Mesodermal cell (in vitro differentiated cells): Measurements from ENCODE around the gene TPRN.

ENCODE experiments used
- H3K27ac ChIP-seq: 2 replicates; pipeline ENCODE4 v1.7.0; 2013; ENCODE audit warnings: mild to moderate bottlenecking, low read depth, low read length, moderate library complexity; ENCODE audit not compliant: severe bottlenecking
- H3K36me3 ChIP-seq: 2 replicates; pipeline ENCODE4 v1.7.1; 2013; ENCODE audit warnings: mild to moderate bottlenecking, low read length, moderate library complexity; ENCODE audit not compliant: control insufficient read depth, insufficient read depth
- H3K4me1 ChIP-seq: one replicate; pipeline ENCODE4 v1.7.1; 2013; ENCODE audit warnings: mild to moderate bottlenecking, low read length; ENCODE audit not compliant: insufficient read depth, control insufficient read depth, poor library complexity, severe bottlenecking
- H3K4me3 ChIP-seq: 2 replicates; pipeline ENCODE4 v1.7.0; 2013; ENCODE audit warnings: low read length, control low read depth, mild to moderate bottlenecking; ENCODE audit not compliant: insufficient read depth, poor library complexity, severe bottlenecking; ENCODE audit errors: extremely low read depth
- H3K9me3 ChIP-seq: 2 replicates; pipeline ENCODE4 v1.7.1; 2013; ENCODE audit warnings: mild to moderate bottlenecking, low read length, moderate library complexity; ENCODE audit not compliant: control insufficient read depth
- WGBS, 2 experiments: methylation state at CpG; one replicate each; pipeline ENCODE4 v1.1.5; 2013; ENCODE audit warnings: missing lambda C conversion rate in 2 of 2; ENCODE audit not compliant: insufficient coverage in 2 of 2; 5-methylcytosine and 5-hydroxymethylcytosine counted together

TPRN gene

DNA sequence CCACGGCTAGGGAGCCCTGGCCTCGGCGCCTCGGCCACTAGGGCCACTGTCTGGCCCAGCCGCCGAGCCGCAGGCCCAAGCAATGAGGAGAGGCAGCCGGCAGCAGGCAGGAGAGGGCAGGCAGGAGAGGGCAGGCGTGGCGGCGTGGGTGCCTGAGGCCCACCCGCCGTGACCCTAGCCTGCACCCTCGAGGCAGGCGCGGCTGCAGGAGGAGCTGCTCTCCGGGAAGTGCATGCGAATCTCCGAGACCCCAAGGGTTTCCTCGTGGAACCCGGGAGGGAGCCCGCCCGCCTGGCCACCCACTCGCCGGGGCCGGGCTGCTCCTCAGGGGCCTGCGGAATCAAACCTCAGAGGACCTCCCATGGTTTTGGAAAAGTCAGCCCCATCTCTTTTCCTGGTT, 52.3 kb downstream of the TPRN start:
- Histone ChIP-seq H3K36me3 (no peaks in the 10 kb centered on the region), H3K4me3 (no peak overlapping the region), H3K4me1 (no peaks in the 10 kb centered on the region), H3K27ac (no peak overlapping the region), H3K9me3 (no peaks in the 10 kb centered on the region)
- WGBS, 2 experiments: 82 to 83% methylated on average over 27 of the region's 27 CpGs

DNA sequence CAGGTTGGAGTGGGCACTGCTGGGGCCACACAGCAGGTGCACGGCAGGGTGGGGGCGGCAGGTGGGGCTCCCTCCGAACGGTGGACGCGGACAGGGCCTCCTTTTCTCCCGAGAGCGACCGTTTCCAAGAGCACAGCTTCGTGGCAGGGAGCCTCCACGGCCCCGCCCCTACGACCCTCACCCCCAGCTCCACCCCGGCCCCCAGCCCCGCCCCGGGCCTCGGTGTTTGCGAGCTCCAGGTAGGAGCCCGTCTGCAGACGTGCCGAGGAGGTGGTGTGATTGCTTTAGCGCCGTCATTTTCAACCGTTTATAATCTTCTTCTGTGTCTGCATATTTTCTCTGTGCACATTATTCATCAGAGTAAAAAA, 52.8 kb downstream of the TPRN start:
- H3K36me3 ChIP-seq: no peaks in the 10 kb centered on the region
- 49 to 52% methylated on average over 8 to 18 of the region's 24 CpGs for WGBS, 2 experiments
- H3K27ac ChIP-seq: no peak overlapping the region
- no peaks in the 10 kb centered on the region for H3K4me1 ChIP-seq
- no peak overlapping the region for H3K4me3 ChIP-seq
- H3K9me3 ChIP-seq: no peaks in the 10 kb centered on the region

DNA sequence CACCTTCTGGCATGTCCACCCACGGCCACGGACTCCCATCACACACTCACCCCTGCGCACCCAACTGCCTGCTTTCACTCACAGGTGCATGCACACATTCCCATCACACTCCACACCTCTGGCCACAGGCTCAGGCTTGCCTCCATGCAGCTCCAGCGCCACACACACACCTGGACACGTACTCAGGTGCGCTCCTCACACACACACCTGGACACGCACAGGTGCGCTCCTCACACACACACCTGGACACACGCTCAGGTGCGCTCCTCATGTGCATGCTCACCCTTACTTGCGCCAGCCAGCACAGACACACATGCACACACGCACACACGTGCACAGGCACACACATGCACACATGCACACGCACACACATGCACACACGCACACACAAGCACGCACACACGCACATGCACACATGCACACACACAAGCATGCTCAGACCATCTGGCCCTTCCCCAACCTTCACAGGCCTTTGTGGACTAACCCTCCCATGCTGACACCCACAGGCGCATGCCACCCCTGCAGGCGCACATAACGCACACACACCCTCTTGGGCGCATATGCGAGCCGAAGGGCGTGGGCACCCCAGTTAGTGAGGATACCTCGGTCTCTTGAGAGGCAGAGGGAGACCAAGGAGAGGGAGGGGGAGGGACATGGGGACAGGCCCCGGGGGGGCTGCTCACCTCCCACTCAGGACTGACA, 53.3 kb downstream of the TPRN start:
- Histone ChIP-seq H3K4me3 (no peak overlapping the region), H3K4me1 (no peaks in the 10 kb centered on the region), H3K9me3 (no peaks in the 10 kb centered on the region), H3K27ac (no peak overlapping the region), H3K36me3 (no peaks in the 10 kb centered on the region)
- WGBS, 2 experiments: 84 to 87% methylated on average over 16 to 19 of the region's 26 CpGs

DNA sequence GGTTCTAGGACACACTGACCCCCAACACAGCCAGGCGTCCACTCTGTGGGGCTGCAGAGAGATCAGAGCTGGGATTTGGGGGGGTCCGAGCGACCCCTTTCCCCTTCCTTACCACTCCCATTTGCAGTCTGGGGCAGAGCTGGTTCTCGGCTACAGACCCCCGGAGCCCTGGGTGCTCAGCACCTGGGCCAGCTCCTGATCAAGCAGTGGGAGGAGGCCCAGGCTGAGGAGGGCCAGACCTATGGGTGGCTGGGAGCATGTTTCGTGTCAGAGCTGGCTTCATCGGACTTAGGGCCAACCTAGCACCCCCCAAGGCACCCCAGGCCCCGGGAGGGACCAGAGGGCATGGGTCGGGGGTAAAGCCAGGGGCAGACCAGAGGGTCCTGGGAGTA, 54.0 kb downstream of the TPRN start:
- WGBS, 2 experiments: 83 to 100% methylated on average over 1 to 2 of the region's 9 CpGs
- Histone ChIP-seq H3K4me1 (no peaks in the 10 kb centered on the region), H3K9me3 (no peaks in the 10 kb centered on the region), H3K27ac (no peak overlapping the region), H3K4me3 (no peak overlapping the region), H3K36me3 (no peaks in the 10 kb centered on the region)

DNA sequence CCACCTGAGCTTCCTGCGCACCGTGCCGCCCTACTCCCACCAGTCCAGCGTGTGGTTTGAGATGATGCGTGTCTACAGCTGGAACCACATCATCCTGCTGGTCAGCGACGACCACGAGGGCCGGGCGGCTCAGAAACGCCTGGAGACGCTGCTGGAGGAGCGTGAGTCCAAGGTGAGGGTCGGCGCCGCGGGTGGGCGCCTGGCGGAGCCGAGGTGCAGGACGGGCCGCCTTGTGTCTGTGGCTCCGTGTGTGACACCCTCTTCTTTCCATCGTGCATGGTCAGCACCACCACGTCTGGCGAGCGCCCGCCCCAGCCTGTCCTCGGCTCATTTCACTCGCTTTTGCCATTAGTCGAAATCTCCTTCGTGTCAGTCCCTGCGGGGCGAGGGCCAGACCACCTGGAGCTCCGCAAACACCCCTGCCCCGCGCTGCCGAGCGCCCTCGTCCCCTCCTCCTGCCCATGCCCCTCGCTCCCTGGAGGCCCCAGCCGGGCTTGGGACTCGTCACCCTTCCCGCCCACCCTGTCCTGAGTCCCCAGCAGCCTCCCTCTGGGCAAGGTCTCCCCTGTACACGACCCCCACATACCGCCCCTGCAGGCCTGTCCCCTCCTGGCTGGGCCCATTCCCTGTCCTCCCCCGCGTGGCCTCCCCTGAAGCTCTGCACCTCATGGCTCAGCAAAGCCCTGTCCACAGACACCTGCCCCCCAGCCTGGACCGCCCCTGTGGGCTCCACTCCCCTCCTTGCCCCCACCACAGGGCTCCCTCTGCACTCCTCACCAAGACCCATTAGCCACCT, 54.6 kb downstream of the TPRN start:
- no peak overlapping the region for H3K4me3 ChIP-seq
- no peaks in the 10 kb centered on the region for H3K9me3 ChIP-seq
- H3K27ac ChIP-seq: no peak overlapping the region
- WGBS, 2 experiments: 51% methylated on average over 39 to 48 of the region's 49 CpGs
- H3K4me1 ChIP-seq: no peaks in the 10 kb centered on the region
- H3K36me3 ChIP-seq: no peaks in the 10 kb centered on the region

DNA sequence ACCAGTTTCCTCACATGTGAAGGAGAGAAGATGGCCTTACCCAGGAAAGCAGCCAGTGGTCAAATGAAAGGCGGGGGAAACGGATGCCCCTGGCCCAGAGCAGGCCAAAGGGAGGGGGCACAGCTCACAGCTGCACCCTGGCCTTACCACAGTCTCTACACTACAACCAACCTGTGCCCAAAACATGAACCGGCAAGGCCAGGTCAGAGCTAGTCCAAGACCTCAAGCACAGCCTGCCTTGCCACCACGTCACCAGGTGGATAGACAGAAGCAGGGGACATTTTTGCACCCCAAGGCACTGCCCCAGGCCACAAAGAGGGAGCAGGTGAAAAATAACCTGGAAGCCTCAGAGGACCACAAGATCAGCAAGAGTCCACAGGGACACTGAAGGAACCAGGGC, 57.1 kb downstream of the TPRN start:
- H3K36me3 ChIP-seq: no peaks in the 10 kb centered on the region
- 56 to 88% methylated on average over 1 to 2 of the region's 4 CpGs for WGBS, 2 experiments
- peaks cover 4% of the 10 kb centered on the region for H3K4me1 ChIP-seq
- no peaks in the 10 kb centered on the region for H3K9me3 ChIP-seq
- no peak overlapping the region for H3K27ac ChIP-seq
- H3K4me3 ChIP-seq: no peak overlapping the region

DNA sequence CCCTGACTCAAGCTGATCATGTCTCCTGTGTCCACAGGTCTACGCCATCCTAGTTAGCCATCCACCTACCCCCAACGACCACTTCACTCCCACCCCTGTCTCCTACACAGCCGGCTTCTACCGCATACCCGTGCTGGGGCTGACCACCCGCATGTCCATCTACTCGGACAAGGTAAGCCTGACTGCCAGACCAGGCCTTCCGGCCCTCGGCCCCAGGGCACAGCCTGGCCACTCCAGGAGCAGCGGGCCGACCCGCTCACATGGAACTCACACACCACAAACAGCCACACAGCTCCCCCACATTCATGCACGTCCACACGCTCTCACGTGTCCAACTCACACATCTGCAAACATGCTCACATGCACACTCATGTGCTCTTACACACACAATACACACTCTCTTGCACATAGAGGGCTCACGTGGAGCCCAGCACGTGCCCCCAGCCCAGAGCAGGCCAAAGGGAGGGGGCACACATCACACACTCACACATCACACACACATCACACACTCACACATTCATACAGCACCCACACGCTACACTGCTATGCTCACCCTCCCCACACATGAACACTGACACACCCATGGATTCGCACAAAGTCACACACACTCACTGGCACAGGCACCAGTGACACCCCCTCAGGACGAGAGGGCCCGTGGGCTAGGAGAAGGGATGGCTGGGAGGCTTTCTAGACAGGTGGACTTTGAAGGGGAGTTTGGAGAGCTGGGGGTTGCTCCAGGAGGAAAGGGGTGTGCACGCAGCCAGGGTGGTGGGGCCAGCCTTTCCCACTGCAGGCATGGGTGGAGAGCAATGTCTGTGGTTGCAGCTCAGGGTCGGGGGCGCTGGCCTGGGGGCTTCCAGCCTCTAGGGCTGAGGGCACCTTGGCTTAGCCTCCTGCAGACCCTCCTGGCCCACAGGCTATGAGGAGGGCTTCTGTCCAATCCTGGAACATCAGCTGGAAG, 58.3 kb downstream of the TPRN start:
- H3K27ac ChIP-seq: no peak overlapping the region
- WGBS, 2 experiments: 67 to 80% methylated on average over 16 to 21 of the region's 24 CpGs

More for the DNA sequence above, 58.3 kb downstream of the TPRN start:
- Histone ChIP-seq H3K9me3 (no peaks in the 10 kb centered on the region), H3K36me3 (no peaks in the 10 kb centered on the region), H3K4me3 (no peak overlapping the region), H3K4me1 (peaks cover 4% of the 10 kb centered on the region)
